NCI-H146 (cell line): ENCODE data around the gene KCNT2.
"Not testable (repeated sequence)": the region's sequence is repeated elsewhere in the genome, so short reads cannot be mapped to it uniquely, and the experiment has no call there.

Experiments
- DNase-seq: peaks from one replicate; lab custom pipeline; 2025; lab: John Stamatoyannopoulos, UW

Gene KCNT2

GRCh38 chr1:196590959-196591358 lies 17.3 kb downstream of the KCNT2 start:
- DNase-seq, result no peak

- DNase-seq, result no peak
These were observed 18.1 kb downstream of the KCNT2 start for GRCh38 chr1:196590012-196590708.

- no peak for DNase-seq
These were observed 23.5 kb downstream of the KCNT2 start for GRCh38 chr1:196584696-196585095.

GRCh38 chr1:196577386-196577785 lies 30.9 kb downstream of the KCNT2 start:
- no peak for DNase-seq

- no peak for DNase-seq
These were observed 35.0 kb downstream of the KCNT2 start for GRCh38 chr1:196573226-196573625.

GRCh38 chr1:196567238-196567637 lies 41.0 kb downstream of the KCNT2 start:
- DNase-seq, result no peak

GRCh38 chr1:196563768-196564167 lies 44.5 kb downstream of the KCNT2 start:
- DNase-seq, result no peak

- no peak for DNase-seq
These were observed 48.9 kb downstream of the KCNT2 start for GRCh38 chr1:196559314-196559713.

- DNase-seq, result no peak
These were observed 49.8 kb downstream of the KCNT2 start for GRCh38 chr1:196558411-196558810.

GRCh38 chr1:196557797-196558196 lies 50.4 kb downstream of the KCNT2 start:
- DNase-seq, result no peak

GRCh38 chr1:196550731-196551130 lies 57.5 kb downstream of the KCNT2 start:
- DNase-seq, result no peak

GRCh38 chr1:196546272-196547111 lies 61.7 kb downstream of the KCNT2 start:
- peak; percentile 56 for DNase-seq

GRCh38 chr1:196545222-196545621 lies 63.0 kb downstream of the KCNT2 start:
- no peak for DNase-seq

GRCh38 chr1:196544617-196545016 lies 63.6 kb downstream of the KCNT2 start:
- no peak for DNase-seq

GRCh38 chr1:196543833-196544232 lies 64.4 kb downstream of the KCNT2 start:
- DNase-seq, result no peak

GRCh38 chr1:196538473-196538872 lies 69.8 kb downstream of the KCNT2 start:
- no peak for DNase-seq

- peak; percentile 2 for DNase-seq
These were observed 72.5 kb downstream of the KCNT2 start for GRCh38 chr1:196535727-196536126.

GRCh38 chr1:196531737-196532524 lies 76.3 kb downstream of the KCNT2 start:
- DNase-seq, result no peak

- DNase-seq, result no peak
These were observed 80.3 kb downstream of the KCNT2 start for GRCh38 chr1:196527919-196528318.

GRCh38 chr1:196522574-196523345 lies 85.5 kb downstream of the KCNT2 start:
- DNase-seq, result not testable (repeated sequence)

- no peak for DNase-seq
These were observed 91.0 kb downstream of the KCNT2 start for GRCh38 chr1:196517193-196517592.

- DNase-seq, result no peak
These were observed 91.9 kb downstream of the KCNT2 start for GRCh38 chr1:196516373-196516772.
